ENCODE measurements around the gene SAV1.
"Not testable (repeated sequence)": the region's sequence is repeated elsewhere in the genome, so short reads cannot be mapped to it uniquely, and the experiment has no call there.

Gene SAV1

GRCh38 chr14:50664579-50664978 is 3.5 kb downstream of the SAV1 start:
- not testable (repeated sequence) for DNase-seq

- no peak for DNase-seq
These were observed 8.7 kb downstream of the SAV1 start for GRCh38 chr14:50659327-50659974.

GRCh38 chr14:50658203-50658602 is 9.9 kb downstream of the SAV1 start:
- no peak for DNase-seq

- DNase-seq: no peak
These were observed 10.4 kb downstream of the SAV1 start for GRCh38 chr14:50657753-50658152.

- DNase-seq: no peak
These were observed 11.3 kb downstream of the SAV1 start for GRCh38 chr14:50656776-50657175.

- no peak for DNase-seq
These were observed 18.4 kb downstream of the SAV1 start for GRCh38 chr14:50649691-50650090.

GRCh38 chr14:50647753-50648152 is 20.4 kb downstream of the SAV1 start:
- DNase-seq: no peak

GRCh38 chr14:50647282-50647681 is 20.8 kb downstream of the SAV1 start:
- DNase-seq: no peak

GRCh38 chr14:50635141-50635540 is 33.0 kb downstream of the SAV1 start:
- DNase-seq: no peak

GRCh38 chr14:50633954-50634353 is 34.2 kb downstream of the SAV1 start:
- no peak for DNase-seq

GRCh38 chr14:50631408-50631821 is 36.7 kb downstream of the SAV1 start:
- no peak for DNase-seq

GRCh38 chr14:50624947-50625346 is 43.2 kb downstream of the SAV1 start:
- not testable (repeated sequence) for DNase-seq

GRCh38 chr14:50624447-50624846 is 43.7 kb downstream of the SAV1 start:
- no peak for DNase-seq

- no peak for DNase-seq
These were observed 45.1 kb downstream of the SAV1 start for GRCh38 chr14:50622978-50623377.

- no peak for DNase-seq
These were observed 47.8 kb downstream of the SAV1 start for GRCh38 chr14:50620341-50620740.

- DNase-seq: no peak
These were observed 48.5 kb downstream of the SAV1 start for GRCh38 chr14:50619569-50620141.

- no peak for DNase-seq
These were observed 51.8 kb downstream of the SAV1 start for GRCh38 chr14:50616275-50616674.

- DNase-seq: no peak
These were observed 52.6 kb downstream of the SAV1 start for GRCh38 chr14:50615552-50615951.

- DNase-seq: no peak
These were observed 53.0 kb downstream of the SAV1 start for GRCh38 chr14:50615056-50615455.

GRCh38 chr14:50612806-50613205 is 55.3 kb downstream of the SAV1 start:
- DNase-seq: no peak

- no peak for DNase-seq
These were observed 57.6 kb downstream of the SAV1 start for GRCh38 chr14:50610465-50610864.

- no peak for DNase-seq
These were observed 59.7 kb downstream of the SAV1 start for GRCh38 chr14:50608302-50608851.

- DNase-seq: no peak
These were observed 60.3 kb downstream of the SAV1 start for GRCh38 chr14:50607761-50608160.

GRCh38 chr14:50607181-50607580 is 60.9 kb downstream of the SAV1 start:
- DNase-seq: no peak

GRCh38 chr14:50606468-50606867 is 61.6 kb downstream of the SAV1 start:
- no peak for DNase-seq

All from NCI-H2081 treated with DMSO at 0.1 percent for 48 hours (cell line).